ENCODE measurements around the gene CCDC78. TPM values are rescaled to one million over a fixed set of nuclear protein-coding genes. Genes with fewer than 3 reads are reported as not detected.

Gene CCDC78
- total RNA-seq, 1 donor = 2.2 TPM

GRCh38 chr16:698911-699671, 27.2 kb downstream of the CCDC78 start:
- DNase-seq (ENCODE audit: insufficient read length, low spot score, missing footprints) = no peak
- peaks cover 18% of the 10 kb centered on the region for H4K20me1 ChIP-seq (ENCODE audit: insufficient read depth, low read length)
- H3K79me2 ChIP-seq (ENCODE audit: insufficient read depth, low read length) = no peaks in the 10 kb centered on the region
- peaks cover 57% of the 10 kb centered on the region for H3K27me3 ChIP-seq (ENCODE audit: insufficient read depth, low read length)
- no peak overlapping the region for H3K27ac ChIP-seq (ENCODE audit: low read depth, low read length)
- no peak overlapping the region for H2AFZ ChIP-seq (ENCODE audit: low read length)
- H3K4me2 ChIP-seq (ENCODE audit: insufficient read depth, low read length) = no peak overlapping the region
- no peaks in the 10 kb centered on the region for H3K9me3 ChIP-seq (ENCODE audit: low read depth, low read length)
- no peaks in the 10 kb centered on the region for H3K36me3 ChIP-seq (ENCODE audit: insufficient read depth, low read length)
- no peak overlapping the region for H3K4me3 ChIP-seq (ENCODE audit: insufficient read depth, low read length)
- H3K4me1 ChIP-seq (ENCODE audit: insufficient read depth, low read length) = no peaks in the 10 kb centered on the region
- no peak for TF ChIP-seq CTCF (IDR thresholded peaks at IDR 0.05; ENCODE audit: extremely low read depth, low read depth, low read length)

- no peak for TF ChIP-seq CTCF (IDR thresholded peaks at IDR 0.05; ENCODE audit: extremely low read depth, low read depth, low read length)
- no peak overlapping the region for H3K4me2 ChIP-seq (ENCODE audit: insufficient read depth, low read length)
- no peaks in the 10 kb centered on the region for H3K4me1 ChIP-seq (ENCODE audit: insufficient read depth, low read length)
- H3K27ac ChIP-seq (ENCODE audit: low read depth, low read length) = no peak overlapping the region
- DNase-seq (ENCODE audit: insufficient read length, low spot score, missing footprints) = peak; percentile 94
- peaks cover 49% of the 10 kb centered on the region for H3K27me3 ChIP-seq (ENCODE audit: insufficient read depth, low read length)
- H3K36me3 ChIP-seq (ENCODE audit: insufficient read depth, low read length) = no peaks in the 10 kb centered on the region
- no peaks in the 10 kb centered on the region for H3K9me3 ChIP-seq (ENCODE audit: low read depth, low read length)
- H2AFZ ChIP-seq (ENCODE audit: low read length) = no peak overlapping the region
- H3K79me2 ChIP-seq (ENCODE audit: insufficient read depth, low read length) = no peaks in the 10 kb centered on the region
- no peak overlapping the region for H3K4me3 ChIP-seq (ENCODE audit: insufficient read depth, low read length)
- H4K20me1 ChIP-seq (ENCODE audit: insufficient read depth, low read length) = peaks cover 5% of the 10 kb centered on the region
Observed at GRCh38 chr16:695355-696089, 30.7 kb downstream of the CCDC78 start.

- Histone ChIP-seq H2AFZ (ENCODE audit: low read length) (no peak overlapping the region), H3K4me3 (ENCODE audit: insufficient read depth, low read length) (no peak overlapping the region), H3K36me3 (ENCODE audit: insufficient read depth, low read length) (no peaks in the 10 kb centered on the region), H4K20me1 (ENCODE audit: insufficient read depth, low read length) (peaks cover 5% of the 10 kb centered on the region), H3K79me2 (ENCODE audit: insufficient read depth, low read length) (peaks cover 1% of the 10 kb centered on the region), H3K4me1 (ENCODE audit: insufficient read depth, low read length) (peaks cover under 1% of the 10 kb centered on the region), H3K27ac (ENCODE audit: low read depth, low read length) (no peak overlapping the region), H3K4me2 (ENCODE audit: insufficient read depth, low read length) (no peak overlapping the region), H3K27me3 (ENCODE audit: insufficient read depth, low read length) (peaks cover 49% of the 10 kb centered on the region), H3K9me3 (ENCODE audit: low read depth, low read length) (no peaks in the 10 kb centered on the region)
- no peak for DNase-seq (ENCODE audit: insufficient read length, low spot score, missing footprints)
- TF ChIP-seq CTCF (IDR thresholded peaks at IDR 0.05; ENCODE audit: extremely low read depth, low read depth, low read length) = no peak
Observed at GRCh38 chr16:694863-695354, 31.3 kb downstream of the CCDC78 start.
